Heart left ventricle (tissue), 13 donors: ENCODE results near the gene MIER2.

Experiments used
- POLR2A ChIP-seq, 2 donors: fragments of 450-650 bp; IDR thresholded peaks; one replicate each; pipeline ENCODE4 v1.6.1; 2017; ENCODE audit warnings: antibody characterized with exemption in 2 of 2, mild to moderate bottlenecking in 2 of 2, moderate library complexity in 2 of 2
- TF ChIP-seq, protein P1 (sequence below), 12 donors: fragments of 200-600 bp; sonication (generic) in 4 of 12; IDR thresholded peaks; one replicate each; pipeline versions ENCODE4 v1.5.0 to v1.8.0; 2018 to 2022; ENCODE audit warnings: antibody characterized with exemption in 12 of 12, mild to moderate bottlenecking in 5 of 12
- donor health status: ischemic (EF 13 %, LVEDD 7.1; RV severe dilation, severe dysfunction).
- donor health status: DM: no; HTN: yes; CAD: no.
- donor health status: DM: no; HTN: no; CAD: no.
- donor health status: ischemic (EF 25% LVEDD 6.9; RV normal size, moderate dysfunction).
- donor health status: ischemic (EF 25% LVEDD 5.7; RV mildly dilated, moderate dysfunction).
- donor health status: ischemic (EF 35%, LVEDD 5.7; RV mildly dilated, moderate dysfunction).
- donor health status: nonischemic (EF 11% LVEDD 7.7; RV severe dilation, severe dysfunction).
- donor health status: DM: yes; HTN: yes; CAD: no.
- donor health status: PGD.
- donor health status: ischemic (EF 29% LVEDD 5.4; RV normal size, mild dysfunction).
- donor health status: nonischemic (EF 23%, LVEDD 6.1; RV moderate dilation, normal function).

DNA sequence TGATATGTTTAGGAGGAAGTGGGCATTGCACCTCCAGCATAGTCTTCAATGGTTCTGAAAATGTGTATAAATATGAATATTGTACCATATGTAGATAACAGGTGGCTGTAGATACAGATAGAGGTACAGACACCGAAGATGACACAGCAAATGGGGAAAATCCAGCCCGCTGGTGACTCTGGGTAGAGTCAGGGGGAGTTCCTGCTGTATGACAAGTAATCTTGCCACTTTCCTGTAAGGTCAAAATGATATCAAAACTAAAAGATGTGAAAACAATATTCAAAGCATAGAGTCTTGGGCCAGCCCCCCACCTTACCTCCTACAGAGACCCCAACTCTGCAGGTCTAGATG is 46.6 kb upstream of the MIER2 start:
- no peak for TF ChIP-seq POLR2A (IDR thresholded peaks at IDR 0.05)
- TF ChIP-seq, protein P1, sequence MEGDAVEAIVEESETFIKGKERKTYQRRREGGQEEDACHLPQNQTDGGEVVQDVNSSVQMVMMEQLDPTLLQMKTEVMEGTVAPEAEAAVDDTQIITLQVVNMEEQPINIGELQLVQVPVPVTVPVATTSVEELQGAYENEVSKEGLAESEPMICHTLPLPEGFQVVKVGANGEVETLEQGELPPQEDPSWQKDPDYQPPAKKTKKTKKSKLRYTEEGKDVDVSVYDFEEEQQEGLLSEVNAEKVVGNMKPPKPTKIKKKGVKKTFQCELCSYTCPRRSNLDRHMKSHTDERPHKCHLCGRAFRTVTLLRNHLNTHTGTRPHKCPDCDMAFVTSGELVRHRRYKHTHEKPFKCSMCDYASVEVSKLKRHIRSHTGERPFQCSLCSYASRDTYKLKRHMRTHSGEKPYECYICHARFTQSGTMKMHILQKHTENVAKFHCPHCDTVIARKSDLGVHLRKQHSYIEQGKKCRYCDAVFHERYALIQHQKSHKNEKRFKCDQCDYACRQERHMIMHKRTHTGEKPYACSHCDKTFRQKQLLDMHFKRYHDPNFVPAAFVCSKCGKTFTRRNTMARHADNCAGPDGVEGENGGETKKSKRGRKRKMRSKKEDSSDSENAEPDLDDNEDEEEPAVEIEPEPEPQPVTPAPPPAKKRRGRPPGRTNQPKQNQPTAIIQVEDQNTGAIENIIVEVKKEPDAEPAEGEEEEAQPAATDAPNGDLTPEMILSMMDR (IDR thresholded peaks at IDR 0.05): no peak
